ENCODE data around the gene EVI5. TPM values are rescaled to one million over a fixed set of nuclear protein-coding genes. Genes with fewer than 3 reads are reported as not detected.
"Not testable (repeated sequence)": the region's sequence is repeated elsewhere in the genome, so short reads cannot be mapped to it uniquely, and the experiment has no call there.

Gene EVI5
- total RNA-seq, 2 donors from 2014 or later = 20.8 to 29.0 TPM

GRCh38 chr1:92657701-92658100, 127.2 kb downstream of the EVI5 start:
- Mint-ChIP-seq H3K27me3 (ENCODE audit: insufficient read depth) (no peaks in the 10 kb centered on the region), H3K36me3 (ENCODE audit: low read depth) (peaks cover 46% of the 10 kb centered on the region), H3K9me3 (peaks cover 22% of the 10 kb centered on the region), H3K4me3 (no peak overlapping the region), H3K4me1 (no peaks in the 10 kb centered on the region), H3K27ac (no peak overlapping the region)
- 100% methylated on average over 1 of the region's 1 CpG; no CpG with 5 or more reads in 1 of the 2 experiments for WGBS, 2 experiments (ENCODE audit: insufficient coverage in 1 of 2, insufficient read length in 1 of 2)
- Histone ChIP-seq H3K36me3 (ENCODE audit: control insufficient read depth, insufficient read depth, low read length) (peaks cover 18% of the 10 kb centered on the region), H3K27me3 (ENCODE audit: control insufficient read depth, insufficient read depth, low read length, poor library complexity, severe bottlenecking) (no peaks in the 10 kb centered on the region), H3K9ac (ENCODE audit: extremely low read depth, low read length, poor library complexity, severe bottlenecking) (no peak overlapping the region), H3K4me3 (ENCODE audit: low read length) (no peak overlapping the region), H3K4me1 (ENCODE audit: control insufficient read depth, insufficient read depth, low read length) (no peaks in the 10 kb centered on the region), H3K9me3 (ENCODE audit: control insufficient read depth, low read length) (peaks cover 38% of the 10 kb centered on the region), H3K27ac (ENCODE audit: low read depth, low read length) (no peak overlapping the region)
- TF ChIP-seq, protein P1, sequence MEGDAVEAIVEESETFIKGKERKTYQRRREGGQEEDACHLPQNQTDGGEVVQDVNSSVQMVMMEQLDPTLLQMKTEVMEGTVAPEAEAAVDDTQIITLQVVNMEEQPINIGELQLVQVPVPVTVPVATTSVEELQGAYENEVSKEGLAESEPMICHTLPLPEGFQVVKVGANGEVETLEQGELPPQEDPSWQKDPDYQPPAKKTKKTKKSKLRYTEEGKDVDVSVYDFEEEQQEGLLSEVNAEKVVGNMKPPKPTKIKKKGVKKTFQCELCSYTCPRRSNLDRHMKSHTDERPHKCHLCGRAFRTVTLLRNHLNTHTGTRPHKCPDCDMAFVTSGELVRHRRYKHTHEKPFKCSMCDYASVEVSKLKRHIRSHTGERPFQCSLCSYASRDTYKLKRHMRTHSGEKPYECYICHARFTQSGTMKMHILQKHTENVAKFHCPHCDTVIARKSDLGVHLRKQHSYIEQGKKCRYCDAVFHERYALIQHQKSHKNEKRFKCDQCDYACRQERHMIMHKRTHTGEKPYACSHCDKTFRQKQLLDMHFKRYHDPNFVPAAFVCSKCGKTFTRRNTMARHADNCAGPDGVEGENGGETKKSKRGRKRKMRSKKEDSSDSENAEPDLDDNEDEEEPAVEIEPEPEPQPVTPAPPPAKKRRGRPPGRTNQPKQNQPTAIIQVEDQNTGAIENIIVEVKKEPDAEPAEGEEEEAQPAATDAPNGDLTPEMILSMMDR (conservative IDR thresholded peaks at IDR 0.05) = no peak
- DNase-seq = no peak

DNA sequence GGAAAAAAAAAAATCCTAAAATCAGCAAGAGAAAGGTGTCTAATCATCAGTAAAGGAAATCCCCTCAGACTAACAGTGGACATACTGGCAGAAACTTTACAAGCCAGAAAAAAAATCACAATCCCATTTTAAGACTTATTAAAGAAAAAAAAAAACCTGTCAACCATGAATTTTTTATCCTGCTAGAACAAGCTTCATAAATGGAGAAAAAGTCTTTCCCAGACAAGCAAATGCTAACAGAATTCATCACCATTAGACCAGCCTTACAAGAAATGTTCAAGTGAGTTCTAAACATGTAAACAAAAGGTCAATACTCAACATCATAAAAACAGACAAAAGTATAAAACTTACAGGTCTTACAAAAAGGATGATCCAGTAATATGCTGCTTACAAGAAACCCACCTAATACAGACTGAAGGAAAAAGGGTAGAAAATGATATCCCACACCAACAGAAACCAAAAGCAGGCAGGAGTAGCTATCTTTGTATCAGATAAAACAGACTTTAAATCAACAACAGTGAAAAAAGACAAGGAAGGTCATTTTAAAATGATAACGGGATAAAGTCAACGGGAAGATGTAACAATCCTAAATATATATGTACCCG, 129.6 kb downstream of the EVI5 start:
- TF ChIP-seq, protein P1 (conservative IDR thresholded peaks at IDR 0.05) = no peak
- peaks cover 38% of the 10 kb centered on the region for H3K9me3 ChIP-seq (ENCODE audit: control insufficient read depth, low read length)
- peaks cover 22% of the 10 kb centered on the region for H3K9me3 Mint-ChIP-seq

DNA sequence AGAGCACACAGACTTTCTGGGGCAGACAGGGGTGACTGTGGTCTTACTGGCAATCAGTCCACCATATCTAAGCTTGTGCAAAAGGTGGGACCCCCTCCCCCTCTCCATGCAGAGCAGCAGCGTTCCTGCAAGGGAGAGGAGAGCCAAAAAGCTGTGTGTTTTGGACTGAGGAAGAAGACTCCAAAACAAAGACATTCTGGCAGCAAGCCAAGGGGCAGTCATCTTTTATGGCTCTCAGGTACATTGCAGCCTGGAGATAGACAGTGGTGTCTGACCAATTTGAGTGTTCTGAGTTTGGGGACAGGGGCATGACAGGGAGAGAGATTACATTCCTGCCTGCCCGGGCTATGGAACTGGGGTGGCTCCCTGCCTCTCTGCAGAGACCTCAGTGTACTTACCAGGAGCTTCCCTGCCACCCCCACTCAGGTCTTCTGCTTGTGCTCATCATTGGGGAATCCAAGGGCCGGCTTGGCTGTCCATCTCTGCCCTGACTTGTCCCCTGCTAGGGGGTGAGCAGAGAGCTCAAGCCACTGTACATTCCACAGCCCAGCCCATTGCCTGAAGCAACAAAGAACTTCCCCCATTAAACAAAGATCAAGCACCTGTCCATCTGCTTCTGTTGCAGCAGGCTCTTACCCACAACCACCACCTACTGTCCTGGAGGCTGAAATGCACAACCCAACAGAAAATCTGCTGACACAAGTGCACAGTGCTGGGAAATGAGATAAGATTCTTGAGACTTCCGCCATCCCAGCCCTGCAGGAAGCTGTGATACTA, 131.1 kb downstream of the EVI5 start:
- Histone ChIP-seq H3K36me3 (ENCODE audit: control insufficient read depth, insufficient read depth, low read length) (peaks cover 21% of the 10 kb centered on the region), H3K4me1 (ENCODE audit: control insufficient read depth, insufficient read depth, low read length) (no peaks in the 10 kb centered on the region), H3K9ac (ENCODE audit: extremely low read depth, low read length, poor library complexity, severe bottlenecking) (no peak overlapping the region), H3K27ac (ENCODE audit: low read depth, low read length) (no peak overlapping the region), H3K4me3 (ENCODE audit: low read length) (no peak overlapping the region), H3K9me3 (ENCODE audit: control insufficient read depth, low read length) (peaks cover 38% of the 10 kb centered on the region), H3K27me3 (ENCODE audit: control insufficient read depth, insufficient read depth, low read length, poor library complexity, severe bottlenecking) (no peaks in the 10 kb centered on the region)
- peaks cover 22% of the 10 kb centered on the region for H3K9me3 Mint-ChIP-seq
- H3K36me3 Mint-ChIP-seq (ENCODE audit: low read depth) = peaks cover 47% of the 10 kb centered on the region
- no peak overlapping the region for H3K4me3 Mint-ChIP-seq
- WGBS, 2 experiments (ENCODE audit: insufficient coverage in 1 of 2, insufficient read length in 1 of 2) = 93 to 100% methylated on average over 1 to 4 of the region's 4 CpGs
- DNase-seq = no peak
- H3K27ac Mint-ChIP-seq = no peak overlapping the region
- H3K27me3 Mint-ChIP-seq (ENCODE audit: insufficient read depth) = no peaks in the 10 kb centered on the region
- H3K4me1 Mint-ChIP-seq = no peaks in the 10 kb centered on the region
- TF ChIP-seq, protein P1 (conservative IDR thresholded peaks at IDR 0.05) = no peak

More for the DNA sequence above, 129.6 kb downstream of the EVI5 start:
- Histone ChIP-seq H3K27ac (ENCODE audit: low read depth, low read length) (no peak overlapping the region), H3K4me3 (ENCODE audit: low read length) (no peak overlapping the region), H3K27me3 (ENCODE audit: control insufficient read depth, insufficient read depth, low read length, poor library complexity, severe bottlenecking) (no peaks in the 10 kb centered on the region), H3K4me1 (ENCODE audit: control insufficient read depth, insufficient read depth, low read length) (no peaks in the 10 kb centered on the region), H3K36me3 (ENCODE audit: control insufficient read depth, insufficient read depth, low read length) (peaks cover 21% of the 10 kb centered on the region), H3K9ac (ENCODE audit: extremely low read depth, low read length, poor library complexity, severe bottlenecking) (no peak overlapping the region)
- Mint-ChIP-seq H3K36me3 (ENCODE audit: low read depth) (peaks cover 47% of the 10 kb centered on the region), H3K27ac (no peak overlapping the region), H3K4me3 (no peak overlapping the region), H3K27me3 (ENCODE audit: insufficient read depth) (no peaks in the 10 kb centered on the region), H3K4me1 (no peaks in the 10 kb centered on the region)
- no peak for DNase-seq
- WGBS, 2 experiments (ENCODE audit: insufficient coverage in 1 of 2, insufficient read length in 1 of 2) = 92% methylated on average over 3 of the region's 3 CpGs; no CpG with 5 or more reads in 1 of the 2 experiments

DNA sequence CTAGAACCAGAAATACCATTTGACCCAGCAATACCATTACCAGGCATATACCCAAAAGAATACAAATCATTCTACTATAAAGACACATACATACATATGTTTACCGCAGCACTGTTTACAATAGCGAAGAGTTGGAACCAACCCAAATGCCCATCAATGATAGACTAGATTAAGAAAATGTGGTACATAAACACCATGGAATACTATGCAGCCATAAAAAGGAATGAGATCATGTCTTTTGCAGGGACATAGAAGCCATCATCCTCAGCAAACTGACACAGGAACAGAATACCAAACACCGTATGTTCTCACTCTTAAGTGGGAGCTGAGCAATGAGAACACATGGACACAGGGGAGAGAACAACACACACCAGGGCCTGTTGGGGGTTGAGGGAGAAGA, 144.2 kb downstream of the EVI5 start:
- not testable (repeated sequence) for H3K4me1 Mint-ChIP-seq; H3K4me1 ChIP-seq (ENCODE audit: control insufficient read depth, insufficient read depth, low read length); H3K4me3 ChIP-seq (ENCODE audit: low read length); H3K27me3 Mint-ChIP-seq (ENCODE audit: insufficient read depth); H3K27me3 ChIP-seq (ENCODE audit: control insufficient read depth, insufficient read depth, low read length, poor library complexity, severe bottlenecking); H3K27ac Mint-ChIP-seq; H3K27ac ChIP-seq (ENCODE audit: low read depth, low read length); H3K9ac ChIP-seq (ENCODE audit: extremely low read depth, low read length, poor library complexity, severe bottlenecking); H3K9me3 ChIP-seq (ENCODE audit: control insufficient read depth, low read length); H3K9me3 Mint-ChIP-seq; H3K4me3 Mint-ChIP-seq; H3K36me3 ChIP-seq (ENCODE audit: control insufficient read depth, insufficient read depth, low read length); DNase-seq
- WGBS, 2 experiments (ENCODE audit: insufficient coverage in 1 of 2, insufficient read length in 1 of 2) = 89% methylated on average over 3 of the region's 3 CpGs; no CpG with 5 or more reads in 1 of the 2 experiments
- peaks cover 13% of the 10 kb centered on the region for H3K36me3 Mint-ChIP-seq (ENCODE audit: low read depth)

All from endodermal cell (in vitro differentiated cells).